Muscle layer of colon (tissue), 2 donors: ENCODE measurements around the gene EPB41L1.

Source experiments
- H3K27ac ChIP-seq: one replicate; pipeline ENCODE4 v1.7.0; 2013; ENCODE audit warnings: low read depth, mild to moderate bottlenecking, low read length, moderate library complexity
- H3K27me3 ChIP-seq, 2 donors: one replicate each; pipeline ENCODE4 v1.7.0; 2013; ENCODE audit warnings: low read length in 2 of 2, mild to moderate bottlenecking in 2 of 2; ENCODE audit not compliant: insufficient read depth in 2 of 2, control insufficient read depth in 1 of 2
- H3K36me3 ChIP-seq: one replicate; pipeline ENCODE4 v1.7.0; 2013; ENCODE audit warnings: mild to moderate bottlenecking, low read length; ENCODE audit not compliant: insufficient read depth
- H3K4me1 ChIP-seq: one replicate; pipeline ENCODE4 v1.7.0; 2013; ENCODE audit warnings: mild to moderate bottlenecking, low read length; ENCODE audit not compliant: insufficient read depth
- H3K4me3 ChIP-seq, 2 donors: one replicate each; pipeline ENCODE4 v1.7.0; 2013; ENCODE audit warnings: low read length in 2 of 2, low read depth in 1 of 2, mild to moderate bottlenecking in 1 of 2, moderate library complexity in 1 of 2
- H3K9ac ChIP-seq: one replicate; pipeline ENCODE4 v1.7.0; 2013; ENCODE audit warnings: low read length
- H3K9me3 ChIP-seq: one replicate; pipeline ENCODE4 v1.7.0; 2013; ENCODE audit warnings: mild to moderate bottlenecking, low read length
- donor health status: abdominal sarcoma.
- donor health status: Adenocarcinoma of cecum.

EPB41L1 gene

DNA sequence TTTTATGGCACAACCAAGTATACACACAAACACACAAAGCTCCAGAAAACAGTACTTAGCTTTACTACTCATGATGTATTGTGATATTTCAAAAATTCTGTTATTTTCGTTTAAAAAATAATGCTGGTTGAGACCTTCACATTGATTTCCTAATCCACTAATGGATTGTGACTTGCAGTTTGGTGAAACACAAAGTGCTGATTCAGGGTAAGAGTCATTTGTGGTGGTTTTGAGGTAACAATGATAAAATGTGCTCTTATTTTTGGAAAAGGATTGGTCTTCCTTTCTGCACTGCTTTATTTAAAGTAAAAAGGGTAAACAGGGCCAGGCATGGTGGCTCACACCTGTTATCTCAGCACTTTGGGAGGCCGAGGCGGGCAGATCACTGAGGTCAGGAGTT, 83.6 kb downstream of the EPB41L1 start:
- Histone ChIP-seq H3K9ac (no peak overlapping the region), H3K4me3 (no peak overlapping the region), H3K9me3 (no peaks in the 10 kb centered on the region), H3K27me3 (no peaks in the 10 kb centered on the region), H3K4me1 (peaks cover 20% of the 10 kb centered on the region), H3K36me3 (peaks cover 12% of the 10 kb centered on the region), H3K27ac (no peak overlapping the region)

DNA sequence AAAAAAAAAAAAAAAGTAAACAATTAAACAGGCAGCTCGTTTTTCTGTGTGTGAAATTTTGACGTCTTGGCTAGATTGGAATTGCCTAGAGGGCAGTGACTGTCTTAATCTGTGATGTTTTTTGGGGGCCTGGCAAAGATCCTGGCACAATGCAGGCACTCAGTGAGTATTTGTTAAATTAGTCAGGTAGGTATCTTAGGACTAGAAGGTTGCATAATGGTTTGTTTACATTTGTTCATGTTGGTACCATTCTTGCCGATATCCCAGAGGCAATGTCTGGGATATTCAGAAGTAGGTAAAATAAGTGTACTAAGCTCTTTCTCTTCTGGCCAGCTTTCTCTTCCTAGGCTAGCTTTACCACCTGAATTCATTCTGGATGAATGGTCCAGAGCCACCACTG, 84.2 kb downstream of the EPB41L1 start:
- H3K9ac ChIP-seq, result no peak overlapping the region
- peaks cover 18% of the 10 kb centered on the region for H3K36me3 ChIP-seq
- H3K4me1 ChIP-seq, result peaks cover 20% of the 10 kb centered on the region

DNA sequence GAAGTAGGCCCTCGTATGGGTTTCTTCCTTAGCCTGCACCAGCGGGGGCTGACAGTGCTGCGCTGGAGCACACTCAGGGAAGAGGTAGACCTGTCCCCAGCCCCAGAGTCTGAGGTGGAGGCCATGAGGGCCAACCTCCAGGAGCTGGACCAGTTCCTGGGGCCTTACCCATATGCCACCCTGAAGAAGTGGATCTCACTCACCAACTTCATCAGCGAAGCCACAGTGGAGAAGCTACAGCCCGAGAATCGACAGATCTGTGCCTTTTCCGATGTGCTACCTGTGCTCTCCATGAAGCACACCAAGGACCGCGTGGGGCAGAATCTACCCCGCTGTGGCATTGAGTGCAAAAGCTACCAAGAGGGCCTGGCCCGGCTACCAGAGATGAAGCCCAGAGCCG, 85.5 kb downstream of the EPB41L1 start:
- Histone ChIP-seq H3K9ac (no peak overlapping the region), H3K9me3 (no peaks in the 10 kb centered on the region), H3K36me3 (peaks cover 31% of the 10 kb centered on the region), H3K27me3 (no peaks in the 10 kb centered on the region), H3K4me3 (no peak overlapping the region), H3K4me1 (peaks cover 20% of the 10 kb centered on the region), H3K27ac (no peak overlapping the region)

More for the DNA sequence above, 84.2 kb downstream of the EPB41L1 start:
- Histone ChIP-seq H3K27me3 (no peaks in the 10 kb centered on the region), H3K27ac (no peak overlapping the region), H3K4me3 (no peak overlapping the region), H3K9me3 (no peaks in the 10 kb centered on the region)

DNA sequence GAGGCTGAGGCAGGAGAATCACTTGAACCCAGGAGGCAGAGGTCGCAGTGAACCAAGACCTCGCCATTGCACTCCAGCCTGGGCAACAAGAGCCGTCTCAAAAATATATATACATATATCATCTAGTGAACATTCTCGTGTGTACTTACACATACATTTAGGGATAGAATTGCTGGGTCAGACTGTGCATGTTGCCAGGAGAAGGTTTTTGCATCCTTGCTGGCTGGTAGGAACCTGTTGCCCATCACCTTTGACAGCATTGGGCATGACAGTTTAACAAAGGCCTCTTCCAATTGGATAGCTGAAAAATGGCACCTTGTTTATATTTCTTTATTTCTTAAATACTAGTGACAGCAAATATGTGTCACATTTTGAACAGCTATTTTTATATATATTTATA, 87.1 kb downstream of the EPB41L1 start:
- Histone ChIP-seq H3K9me3 (no peaks in the 10 kb centered on the region), H3K36me3 (peaks cover 47% of the 10 kb centered on the region), H3K4me3 (no peak overlapping the region), H3K4me1 (peaks cover 13% of the 10 kb centered on the region), H3K9ac (no peak overlapping the region), H3K27ac (no peak overlapping the region), H3K27me3 (no peaks in the 10 kb centered on the region)

DNA sequence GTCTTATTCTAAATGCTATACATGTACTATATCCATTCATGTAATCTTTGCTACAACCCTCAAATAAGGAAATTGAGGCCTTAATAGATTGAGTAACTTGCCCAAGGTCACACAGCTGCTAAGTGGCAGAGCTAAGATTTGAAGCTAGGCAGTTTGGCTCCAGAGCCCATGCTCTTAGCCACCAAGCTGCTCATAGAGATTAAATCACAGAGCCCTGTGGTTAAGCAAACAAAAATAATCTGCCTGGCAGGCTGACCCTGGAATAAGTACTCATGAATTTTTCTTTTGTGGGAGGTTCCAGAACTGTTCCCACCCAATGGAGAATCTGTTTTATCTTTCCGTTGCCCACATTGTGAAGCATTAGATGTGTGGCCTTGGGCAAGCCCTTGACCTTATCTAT, 89.2 kb downstream of the EPB41L1 start:
- Histone ChIP-seq H3K4me1 (no peaks in the 10 kb centered on the region), H3K9me3 (no peaks in the 10 kb centered on the region), H3K36me3 (peaks cover 61% of the 10 kb centered on the region), H3K27ac (no peak overlapping the region), H3K9ac (no peak overlapping the region), H3K27me3 (no peaks in the 10 kb centered on the region), H3K4me3 (no peak overlapping the region)

DNA sequence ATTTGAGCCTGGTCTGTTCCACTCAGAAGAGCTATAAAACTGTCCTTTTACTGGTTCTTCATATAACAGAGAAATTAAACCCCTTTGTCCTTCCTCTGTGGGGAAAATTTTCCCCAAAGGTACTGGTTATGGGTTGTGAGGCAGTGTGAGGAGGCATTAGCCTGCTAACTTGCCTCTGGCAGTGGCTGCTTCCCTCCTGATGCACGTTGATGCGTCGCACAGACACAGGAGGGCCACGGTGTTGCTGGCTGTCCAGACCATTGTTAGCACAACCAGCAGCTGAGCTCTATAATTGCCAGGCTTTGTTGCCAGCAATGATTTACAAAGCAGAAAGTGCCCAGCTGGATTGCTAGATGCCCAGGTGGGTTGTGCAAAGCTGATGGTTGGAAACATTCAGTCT, 91.9 kb downstream of the EPB41L1 start:
- Histone ChIP-seq H3K9ac (no peak overlapping the region), H3K36me3 (peaks cover 62% of the 10 kb centered on the region), H3K4me3 (no peak overlapping the region), H3K9me3 (no peaks in the 10 kb centered on the region), H3K27me3 (no peaks in the 10 kb centered on the region), H3K27ac (no peak overlapping the region), H3K4me1 (no peaks in the 10 kb centered on the region)

DNA sequence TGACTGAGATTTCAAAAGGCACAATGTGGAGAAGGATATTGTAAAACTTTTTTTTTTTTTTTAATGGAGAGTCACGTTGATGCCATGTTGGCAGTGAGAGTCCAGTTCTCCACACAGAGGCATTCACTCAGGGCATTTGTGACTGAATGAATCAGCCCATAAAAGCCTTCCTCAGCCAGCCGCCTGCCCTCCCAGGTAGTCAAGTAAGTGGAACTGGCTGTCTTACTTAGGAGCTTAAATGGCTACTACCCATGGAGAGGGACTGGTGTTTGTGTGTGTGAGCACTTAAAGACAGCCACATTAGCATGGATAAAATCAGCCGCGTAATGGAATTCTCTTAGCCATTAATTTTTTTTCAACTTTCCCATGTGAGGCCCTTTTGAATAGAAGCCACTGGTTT, 94.3 kb downstream of the EPB41L1 start:
- H3K9me3 ChIP-seq, result no peaks in the 10 kb centered on the region
- no peaks in the 10 kb centered on the region for H3K27me3 ChIP-seq
- no peaks in the 10 kb centered on the region for H3K4me1 ChIP-seq
- peaks cover 68% of the 10 kb centered on the region for H3K36me3 ChIP-seq
- H3K27ac ChIP-seq, result no peak overlapping the region
- no peak overlapping the region for H3K9ac ChIP-seq
- no peak overlapping the region for H3K4me3 ChIP-seq

DNA sequence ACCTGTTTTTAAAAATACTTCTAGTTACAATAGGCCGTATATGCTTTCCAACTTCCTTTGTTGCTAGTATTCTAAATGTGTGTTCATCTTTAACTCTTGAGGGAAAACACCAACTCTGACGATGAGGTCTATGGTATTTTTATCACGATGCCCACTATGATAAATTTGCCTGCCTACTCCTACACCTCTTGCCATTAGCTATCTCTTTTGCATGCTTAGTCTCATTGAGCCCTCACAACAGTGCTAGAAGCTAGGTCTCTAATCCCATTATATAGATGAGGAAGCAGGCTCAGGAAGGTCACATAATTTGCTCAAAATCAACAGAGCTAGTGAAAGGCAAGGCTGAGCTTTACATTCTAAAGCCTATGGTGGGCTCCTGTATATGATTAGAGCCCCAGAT, 94.9 kb downstream of the EPB41L1 start:
- Histone ChIP-seq H3K4me3 (no peak overlapping the region), H3K4me1 (no peaks in the 10 kb centered on the region), H3K36me3 (peaks cover 62% of the 10 kb centered on the region), H3K27me3 (no peaks in the 10 kb centered on the region), H3K9ac (no peak overlapping the region), H3K9me3 (no peaks in the 10 kb centered on the region), H3K27ac (no peak overlapping the region)

DNA sequence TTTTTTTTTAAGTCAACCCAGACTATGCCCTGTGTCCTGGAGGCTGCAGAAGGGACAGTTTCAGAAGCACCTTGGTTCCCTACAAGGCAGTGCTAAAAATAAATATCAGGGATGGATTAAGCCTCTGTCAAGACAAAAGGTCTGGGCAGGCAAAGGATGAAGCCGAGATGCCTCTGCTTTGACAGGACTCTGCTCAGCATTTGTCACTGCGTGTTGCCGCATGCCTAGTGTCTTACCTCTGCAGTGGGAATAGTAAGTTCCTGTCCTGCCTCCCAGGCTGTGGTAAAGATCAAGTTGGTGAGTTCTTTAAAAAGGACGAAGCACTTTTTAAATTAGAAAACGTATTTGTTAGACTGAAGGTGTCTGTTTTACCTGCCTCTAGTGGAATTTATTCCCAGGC, 96.9 kb downstream of the EPB41L1 start:
- no peak overlapping the region for H3K4me3 ChIP-seq
- H3K9me3 ChIP-seq, result no peaks in the 10 kb centered on the region
- H3K4me1 ChIP-seq, result no peaks in the 10 kb centered on the region
- no peak overlapping the region for H3K27ac ChIP-seq
- H3K9ac ChIP-seq, result no peak overlapping the region
- no peaks in the 10 kb centered on the region for H3K27me3 ChIP-seq
- H3K36me3 ChIP-seq, result peaks cover 57% of the 10 kb centered on the region

DNA sequence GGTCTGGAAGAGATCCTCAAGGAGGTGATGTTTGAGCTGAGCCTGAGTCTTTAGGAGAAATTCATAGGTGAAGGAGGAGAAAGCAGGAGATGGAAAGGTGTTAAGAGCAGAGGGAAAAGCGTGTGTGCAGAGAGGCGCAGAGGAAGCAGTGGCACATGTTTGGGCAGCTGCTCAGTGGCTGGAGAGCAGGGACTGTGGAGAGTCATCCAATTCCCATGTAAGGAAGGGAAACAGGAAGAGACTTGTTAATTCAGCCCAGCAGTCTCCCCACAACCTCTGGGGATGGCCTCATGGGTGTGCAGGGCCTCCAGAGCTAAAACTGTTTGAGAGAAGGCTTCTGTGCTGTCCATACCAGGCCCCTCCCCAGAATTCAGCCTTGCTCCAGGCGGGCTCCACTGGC, 98.0 kb downstream of the EPB41L1 start:
- Histone ChIP-seq H3K4me1 (no peaks in the 10 kb centered on the region), H3K27me3 (no peaks in the 10 kb centered on the region), H3K36me3 (peaks cover 56% of the 10 kb centered on the region)

DNA sequence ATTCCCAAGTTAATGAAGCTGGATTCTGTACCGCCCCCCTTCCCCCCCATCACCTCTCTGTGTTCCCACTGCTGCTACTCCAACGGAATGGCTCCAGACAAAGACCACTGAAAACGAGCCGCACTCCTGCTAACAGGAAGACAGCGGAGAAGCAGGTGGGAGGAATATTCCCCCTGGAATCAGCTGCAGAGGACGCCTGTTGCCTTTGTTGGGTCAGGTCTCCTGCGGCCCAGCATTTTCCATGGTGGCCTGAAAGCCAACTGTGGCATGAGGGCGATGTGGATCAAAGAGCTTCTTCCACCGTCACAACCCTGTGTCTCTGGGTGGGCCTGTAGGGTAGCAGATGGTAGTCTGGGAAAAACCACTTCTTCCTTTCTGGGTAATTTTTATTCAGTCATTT, 98.5 kb downstream of the EPB41L1 start:
- Histone ChIP-seq H3K27me3 (no peaks in the 10 kb centered on the region), H3K36me3 (peaks cover 53% of the 10 kb centered on the region), H3K4me3 (no peak overlapping the region), H3K4me1 (no peaks in the 10 kb centered on the region), H3K27ac (no peak overlapping the region), H3K9me3 (no peaks in the 10 kb centered on the region), H3K9ac (no peak overlapping the region)

More for the DNA sequence above, 98.0 kb downstream of the EPB41L1 start:
- no peak overlapping the region for H3K27ac ChIP-seq
- no peak overlapping the region for H3K4me3 ChIP-seq
- H3K9me3 ChIP-seq, result no peaks in the 10 kb centered on the region
- no peak overlapping the region for H3K9ac ChIP-seq

DNA sequence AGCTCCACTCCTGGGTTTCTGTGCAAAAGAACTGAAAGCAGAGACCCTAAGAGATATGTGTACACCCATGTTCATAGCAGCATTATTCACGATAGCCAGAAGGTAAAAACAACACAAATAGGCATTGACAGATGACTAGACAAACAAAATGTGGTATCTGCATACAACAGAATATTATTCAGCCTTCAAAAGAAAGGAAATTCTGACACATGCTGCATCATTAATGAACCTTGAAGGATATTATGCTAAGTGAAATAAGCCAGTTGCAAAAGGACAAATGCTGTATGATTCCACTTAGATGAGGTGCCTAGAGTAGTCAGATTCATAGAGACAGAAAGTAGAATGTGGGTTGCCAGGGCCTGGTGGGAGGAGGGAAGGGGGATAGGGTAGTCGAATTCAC, 99.5 kb downstream of the EPB41L1 start:
- H3K4me1 ChIP-seq, result no peaks in the 10 kb centered on the region
- no peaks in the 10 kb centered on the region for H3K9me3 ChIP-seq
- no peaks in the 10 kb centered on the region for H3K27me3 ChIP-seq
- H3K9ac ChIP-seq, result no peak overlapping the region
- H3K4me3 ChIP-seq, result no peak overlapping the region
- H3K36me3 ChIP-seq, result peaks cover 45% of the 10 kb centered on the region
- H3K27ac ChIP-seq, result no peak overlapping the region
